Skeletal muscle satellite cell (primary cell): ENCODE data around the gene C11orf91.

Experiments used
- H3K27me3 ChIP-seq: 2 replicates; pipeline ENCODE4 v1.7.0; 2013; ENCODE audit warnings: low read length; ENCODE audit not compliant: control insufficient read depth, insufficient read depth
- H3K36me3 ChIP-seq: 2 replicates; pipeline ENCODE4 v1.7.0; 2013; ENCODE audit warnings: mild to moderate bottlenecking, control low read depth, low read length; ENCODE audit not compliant: insufficient read depth
- H3K4me1 ChIP-seq: 2 replicates; pipeline ENCODE4 v1.7.0; 2013; ENCODE audit warnings: low read length; ENCODE audit not compliant: control insufficient read depth, insufficient read depth
- H3K4me2 ChIP-seq: 2 replicates; pipeline ENCODE4 v1.7.0; 2013; ENCODE audit warnings: mild to moderate bottlenecking, low read length
- H3K4me3 ChIP-seq: 2 replicates; pipeline ENCODE4 v1.7.0; 2013; ENCODE audit warnings: low read length
- H3K9ac ChIP-seq: 2 replicates; pipeline ENCODE4 v1.7.0; 2013; ENCODE audit warnings: mild to moderate bottlenecking, low read depth, low read length, moderate library complexity
- H3K9me3 ChIP-seq: replicated peaks from 2 replicates; pipeline ENCODE4 v1.7.0; 2013; ENCODE audit warnings: mild to moderate bottlenecking, control low read depth, low read length

Gene C11orf91

DNA sequence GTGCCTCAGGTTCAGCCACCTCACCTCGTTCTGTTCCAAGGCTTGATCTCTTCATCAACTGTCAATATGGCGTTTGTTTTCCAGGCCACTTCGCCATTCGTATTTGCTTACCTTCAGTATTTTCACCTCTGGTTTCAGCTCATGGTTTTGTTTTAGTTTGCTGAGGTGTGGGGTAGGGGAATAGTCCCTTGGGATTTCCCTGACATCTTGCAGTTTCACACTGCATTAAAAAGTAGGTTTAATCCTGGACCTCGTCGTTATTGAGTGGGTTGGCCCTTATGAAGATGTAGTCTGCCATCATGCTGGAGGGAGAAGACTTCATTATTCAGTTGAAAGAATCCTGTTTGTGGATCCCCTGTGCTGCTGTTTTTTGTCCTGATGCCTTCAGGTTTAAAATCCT, 46.0 kb downstream of the C11orf91 start:
- no peak overlapping the region for H3K9ac ChIP-seq
- H3K4me3 ChIP-seq, result no peak overlapping the region
- H3K36me3 ChIP-seq, result no peaks in the 10 kb centered on the region
- H3K9me3 ChIP-seq, result no peaks in the 10 kb centered on the region
- no peaks in the 10 kb centered on the region for H3K4me1 ChIP-seq
- H3K4me2 ChIP-seq, result no peak overlapping the region
- no peaks in the 10 kb centered on the region for H3K27me3 ChIP-seq

GRCh38 chr11:33652930-33653329, 47.7 kb downstream of the C11orf91 start:
- no peaks in the 10 kb centered on the region for H3K9me3 ChIP-seq
- no peak overlapping the region for H3K4me3 ChIP-seq
- H3K4me2 ChIP-seq, result no peak overlapping the region
- no peaks in the 10 kb centered on the region for H3K27me3 ChIP-seq
- no peak overlapping the region for H3K9ac ChIP-seq
- H3K4me1 ChIP-seq, result no peaks in the 10 kb centered on the region
- H3K36me3 ChIP-seq, result no peaks in the 10 kb centered on the region

- H3K27me3 ChIP-seq, result no peaks in the 10 kb centered on the region
- H3K9ac ChIP-seq, result no peak overlapping the region
- no peak overlapping the region for H3K4me2 ChIP-seq
- no peaks in the 10 kb centered on the region for H3K4me1 ChIP-seq
- H3K4me3 ChIP-seq, result no peak overlapping the region
- no peaks in the 10 kb centered on the region for H3K36me3 ChIP-seq
- H3K9me3 ChIP-seq, result no peaks in the 10 kb centered on the region
Observed at GRCh38 chr11:33652431-33652830, 48.2 kb downstream of the C11orf91 start.

DNA sequence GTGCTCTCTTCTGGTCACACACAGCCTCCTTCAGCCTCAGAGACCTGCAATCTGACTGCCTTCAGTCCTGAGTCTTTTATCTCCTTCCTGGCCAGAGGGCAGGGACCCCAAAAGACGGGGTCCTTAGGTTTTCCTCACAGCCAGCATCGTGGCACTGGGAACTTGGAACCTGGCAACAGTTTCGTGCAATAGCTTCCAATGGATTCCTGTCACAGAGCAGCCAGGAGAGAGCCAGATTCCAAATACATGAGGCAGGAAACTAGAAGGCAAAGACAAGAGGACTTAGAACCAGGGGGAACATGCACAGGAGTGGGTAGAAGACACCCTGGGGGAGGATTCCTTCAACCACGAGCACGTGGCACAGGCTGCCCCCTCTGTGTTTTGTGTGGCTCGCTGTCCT, 48.6 kb downstream of the C11orf91 start:
- Histone ChIP-seq H3K9ac (no peak overlapping the region), H3K4me3 (no peak overlapping the region), H3K36me3 (no peaks in the 10 kb centered on the region), H3K9me3 (no peaks in the 10 kb centered on the region), H3K4me2 (no peak overlapping the region), H3K4me1 (no peaks in the 10 kb centered on the region), H3K27me3 (no peaks in the 10 kb centered on the region)

DNA sequence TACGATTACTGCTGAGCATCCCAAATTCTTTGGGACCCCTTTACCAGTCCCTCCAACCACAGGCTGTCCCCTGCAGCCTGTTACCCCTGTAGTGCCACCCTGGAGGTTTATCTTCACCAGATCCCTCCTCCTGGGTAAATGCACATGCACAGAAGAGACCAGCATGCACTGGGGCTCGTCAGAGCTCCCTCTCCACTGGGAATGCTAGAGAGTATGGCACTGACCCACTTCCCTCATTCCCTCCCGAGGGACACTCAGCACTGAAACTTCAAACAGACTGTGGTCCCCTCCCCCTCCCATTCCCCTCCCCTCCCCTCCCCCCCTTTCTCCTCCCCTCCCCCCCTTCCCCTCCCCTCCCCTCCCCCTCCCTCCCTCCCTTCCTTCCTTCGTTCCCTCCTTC, 49.1 kb downstream of the C11orf91 start:
- Histone ChIP-seq H3K4me2 (no peak overlapping the region), H3K4me3 (no peak overlapping the region), H3K9me3 (no peaks in the 10 kb centered on the region), H3K4me1 (no peaks in the 10 kb centered on the region), H3K27me3 (no peaks in the 10 kb centered on the region), H3K9ac (no peak overlapping the region), H3K36me3 (no peaks in the 10 kb centered on the region)

GRCh38 chr11:33649944-33650343, 50.7 kb downstream of the C11orf91 start:
- Histone ChIP-seq H3K9me3 (no peaks in the 10 kb centered on the region), H3K9ac (no peak overlapping the region), H3K27me3 (no peaks in the 10 kb centered on the region), H3K36me3 (peaks cover 4% of the 10 kb centered on the region), H3K4me1 (no peaks in the 10 kb centered on the region), H3K4me2 (no peak overlapping the region), H3K4me3 (no peak overlapping the region)
